ENCODE data around the gene RNASE13.
A peak's percentile ranks its signal among the peaks of the same experiment; 100 is the strongest.

RNASE13 gene

GRCh38 chr14:21077672-21078071, 43.1 kb upstream of the RNASE13 start:
- DNase-seq (ENCODE audit: low spot score), result peak; percentile 25
- in situ Hi-C loops (cut with MboI; ENCODE audit: low pct_unique_long_range_greater_than_20kb, low sequenced_read_pairs, unreplicated experiment), result no loop called here
- TF ChIP-seq, protein P1, sequence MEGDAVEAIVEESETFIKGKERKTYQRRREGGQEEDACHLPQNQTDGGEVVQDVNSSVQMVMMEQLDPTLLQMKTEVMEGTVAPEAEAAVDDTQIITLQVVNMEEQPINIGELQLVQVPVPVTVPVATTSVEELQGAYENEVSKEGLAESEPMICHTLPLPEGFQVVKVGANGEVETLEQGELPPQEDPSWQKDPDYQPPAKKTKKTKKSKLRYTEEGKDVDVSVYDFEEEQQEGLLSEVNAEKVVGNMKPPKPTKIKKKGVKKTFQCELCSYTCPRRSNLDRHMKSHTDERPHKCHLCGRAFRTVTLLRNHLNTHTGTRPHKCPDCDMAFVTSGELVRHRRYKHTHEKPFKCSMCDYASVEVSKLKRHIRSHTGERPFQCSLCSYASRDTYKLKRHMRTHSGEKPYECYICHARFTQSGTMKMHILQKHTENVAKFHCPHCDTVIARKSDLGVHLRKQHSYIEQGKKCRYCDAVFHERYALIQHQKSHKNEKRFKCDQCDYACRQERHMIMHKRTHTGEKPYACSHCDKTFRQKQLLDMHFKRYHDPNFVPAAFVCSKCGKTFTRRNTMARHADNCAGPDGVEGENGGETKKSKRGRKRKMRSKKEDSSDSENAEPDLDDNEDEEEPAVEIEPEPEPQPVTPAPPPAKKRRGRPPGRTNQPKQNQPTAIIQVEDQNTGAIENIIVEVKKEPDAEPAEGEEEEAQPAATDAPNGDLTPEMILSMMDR (IDR thresholded peaks at IDR 0.05; ENCODE audit: extremely low read depth, insufficient read depth, missing control alignments), result no peak

DNA sequence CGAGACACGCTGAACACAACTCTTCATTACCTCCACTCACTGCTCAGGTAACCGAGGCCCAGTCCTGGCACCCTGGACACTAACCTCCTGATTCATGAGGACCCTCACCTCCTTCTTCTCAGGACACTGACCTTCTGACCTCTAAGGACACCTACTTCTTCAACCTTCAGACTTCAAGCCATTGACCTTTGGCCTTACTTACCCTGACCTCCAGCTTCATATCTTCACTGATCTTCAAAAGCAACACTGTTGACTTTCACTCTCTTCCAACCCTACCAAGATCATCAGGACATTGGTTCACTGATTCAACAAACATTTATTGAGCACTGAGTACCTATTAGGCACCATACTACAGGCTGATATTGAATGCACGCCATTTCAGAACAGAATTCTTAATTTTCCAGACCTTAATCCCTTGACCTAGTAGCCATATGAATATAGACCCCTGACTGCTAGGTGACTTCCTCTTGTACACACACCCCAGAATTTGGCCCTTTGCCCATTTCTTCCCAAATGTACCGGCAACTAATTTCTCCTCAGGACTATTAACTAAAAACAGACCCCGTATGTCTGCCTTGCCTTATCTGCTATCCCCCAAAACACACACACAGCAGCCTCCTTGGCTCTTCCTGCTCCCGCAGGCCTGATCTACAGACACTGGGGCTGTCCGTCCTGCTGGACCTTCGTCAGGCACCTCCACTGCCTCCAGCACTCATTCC, 41.3 kb upstream of the RNASE13 start:
- in situ Hi-C loops (cut with MboI; ENCODE audit: low pct_unique_long_range_greater_than_20kb, low sequenced_read_pairs, unreplicated experiment), result no loop called here
- peak; percentile 21 for DNase-seq (ENCODE audit: low spot score)
- TF ChIP-seq, protein P1 (IDR thresholded peaks at IDR 0.05; ENCODE audit: extremely low read depth, insufficient read depth, missing control alignments), result no peak

- DNase-seq (ENCODE audit: low spot score), result peak; percentile 19
- in situ Hi-C loops (cut with MboI; ENCODE audit: low pct_unique_long_range_greater_than_20kb, low sequenced_read_pairs, unreplicated experiment), result no loop called here
- TF ChIP-seq, protein P1 (IDR thresholded peaks at IDR 0.05; ENCODE audit: extremely low read depth, insufficient read depth, missing control alignments), result no peak
Observed at GRCh38 chr14:21074398-21075272, 40.0 kb upstream of the RNASE13 start.

DNA sequence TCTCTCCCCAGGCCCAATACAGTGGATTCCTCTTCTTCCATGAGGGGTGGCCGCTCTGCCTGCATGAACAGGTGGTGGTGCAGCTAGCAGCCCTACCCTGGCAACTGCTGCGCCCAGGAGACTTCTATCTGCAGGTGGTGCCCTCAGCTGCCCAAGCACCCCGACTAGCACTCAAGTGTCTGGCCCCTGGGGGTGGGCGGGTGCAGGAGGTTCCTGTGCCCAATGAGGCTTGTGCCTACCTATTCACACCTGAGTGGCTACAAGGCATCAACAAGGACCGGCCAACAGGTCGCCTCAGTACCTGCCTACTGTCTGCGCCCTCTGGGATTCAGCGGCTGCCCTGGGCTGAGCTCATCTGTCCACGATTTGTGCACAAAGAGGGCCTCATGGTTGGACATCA, 39.3 kb upstream of the RNASE13 start:
- peak; percentile 14 for DNase-seq (ENCODE audit: low spot score)

DNA sequence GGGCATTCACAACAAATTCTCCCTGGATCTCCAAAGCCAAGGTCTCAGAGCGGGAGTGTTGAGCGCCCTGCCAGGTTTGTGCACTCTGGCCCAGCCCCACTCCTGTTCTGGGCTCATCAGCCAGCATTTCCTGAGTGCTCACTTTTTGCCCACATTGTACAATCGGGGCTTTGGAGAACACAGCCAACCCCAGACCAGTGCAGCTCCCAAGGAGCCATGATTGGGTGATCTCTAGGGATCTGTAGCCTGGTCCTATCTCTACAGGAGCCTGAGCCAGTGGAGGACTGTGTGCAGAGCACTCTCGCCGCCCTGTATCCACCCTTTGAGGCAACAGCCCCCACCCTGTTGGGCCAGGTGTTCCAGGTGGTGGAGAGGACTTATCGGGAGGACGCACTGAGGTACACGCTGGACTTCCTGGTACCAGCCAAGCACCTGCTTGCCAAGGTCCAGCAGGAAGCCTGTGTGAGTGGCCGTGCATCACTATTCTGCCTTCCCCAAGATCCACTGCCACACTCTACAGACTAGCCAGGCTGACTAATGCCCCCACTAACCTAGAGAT, 38.3 kb upstream of the RNASE13 start:
- TF ChIP-seq, protein P1 (IDR thresholded peaks at IDR 0.05; ENCODE audit: extremely low read depth, insufficient read depth, missing control alignments), result no peak
- peak; percentile 23 for DNase-seq (ENCODE audit: low spot score)
- in situ Hi-C loops (cut with MboI; ENCODE audit: low pct_unique_long_range_greater_than_20kb, low sequenced_read_pairs, unreplicated experiment), result no loop called here

More for the DNA sequence above, 39.3 kb upstream of the RNASE13 start:
- TF ChIP-seq, protein P1 (IDR thresholded peaks at IDR 0.05; ENCODE audit: extremely low read depth, insufficient read depth, missing control alignments), result no peak
- in situ Hi-C loops (cut with MboI; ENCODE audit: low pct_unique_long_range_greater_than_20kb, low sequenced_read_pairs, unreplicated experiment), result no loop called here

GRCh38 chr14:21072031-21072473, 37.4 kb upstream of the RNASE13 start:
- peak; percentile 33 for DNase-seq (ENCODE audit: low spot score)
- TF ChIP-seq, protein P1 (IDR thresholded peaks at IDR 0.05; ENCODE audit: extremely low read depth, insufficient read depth, missing control alignments), result no peak
- in situ Hi-C loops (cut with MboI; ENCODE audit: low pct_unique_long_range_greater_than_20kb, low sequenced_read_pairs, unreplicated experiment), result no loop called here
